Coronary artery (tissue), 2 donors: Measurements from ENCODE around the gene MAOB.

Experiments
- DNase-seq: peaks from one replicate; pipeline ENCODE4 v3.0.0-alpha.2; 2017; ENCODE audit warnings: low spot score
- H3K27ac ChIP-seq, 2 donors: fragments of 200-600 bp; sonication (generic); one replicate each; pipeline ENCODE4 v1.5.1; 2016 to 2019
- H3K4me3 ChIP-seq: fragments of 200-600 bp; sonication (generic); 2 replicates; pipeline ENCODE4 v1.5.1; 2016; ENCODE audit warnings: mild to moderate bottlenecking, moderate library complexity
- CTCF ChIP-seq: fragments of 200-600 bp; sonication (generic); IDR thresholded peaks from one replicate; pipeline ENCODE4 v1.5.1; 2019; ENCODE audit warnings: antibody characterized with exemption

MAOB gene

GRCh38 chrX:43840265-43840664 is 42.0 kb downstream of the MAOB start:
- no peak for TF ChIP-seq CTCF
- H3K27ac ChIP-seq: no peak overlapping the region
- no peak for DNase-seq

GRCh38 chrX:43836435-43837184 is 45.6 kb downstream of the MAOB start:
- DNase-seq: no peak
- TF ChIP-seq CTCF: peak; percentile 42
- Histone ChIP-seq H3K4me3 (no peak overlapping the region), H3K27ac (no peak overlapping the region)

More at GRCh38 chrX:43840265-43840664, 42.0 kb downstream of the MAOB start:
- no peak overlapping the region for H3K4me3 ChIP-seq

DNA sequence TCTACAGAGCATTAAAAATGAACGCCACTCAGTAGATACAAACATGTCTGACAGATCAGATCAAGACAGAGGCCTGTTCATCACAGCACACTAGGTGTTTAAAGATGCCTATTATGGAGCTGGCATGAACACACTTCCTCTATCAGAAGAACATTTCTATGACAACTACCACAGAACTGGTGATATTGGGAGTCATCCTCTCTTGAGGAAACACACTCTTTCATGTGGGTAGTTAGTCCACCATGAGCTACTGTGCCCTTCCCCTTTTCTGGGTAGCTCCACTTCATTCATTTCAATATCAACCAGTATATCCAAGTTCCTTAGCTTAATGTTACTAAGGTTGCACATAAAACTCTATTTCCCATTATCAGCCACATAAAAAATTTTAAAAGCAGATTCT is 46.7 kb downstream of the MAOB start:
- no peak for TF ChIP-seq CTCF
- no peak overlapping the region for H3K4me3 ChIP-seq
- DNase-seq: no peak
- no peak overlapping the region for H3K27ac ChIP-seq

- no peak overlapping the region for H3K27ac ChIP-seq
- no peak overlapping the region for H3K4me3 ChIP-seq
- no peak for DNase-seq
- TF ChIP-seq CTCF: no peak
Observed at GRCh38 chrX:43827791-43828190, 54.5 kb downstream of the MAOB start.

DNA sequence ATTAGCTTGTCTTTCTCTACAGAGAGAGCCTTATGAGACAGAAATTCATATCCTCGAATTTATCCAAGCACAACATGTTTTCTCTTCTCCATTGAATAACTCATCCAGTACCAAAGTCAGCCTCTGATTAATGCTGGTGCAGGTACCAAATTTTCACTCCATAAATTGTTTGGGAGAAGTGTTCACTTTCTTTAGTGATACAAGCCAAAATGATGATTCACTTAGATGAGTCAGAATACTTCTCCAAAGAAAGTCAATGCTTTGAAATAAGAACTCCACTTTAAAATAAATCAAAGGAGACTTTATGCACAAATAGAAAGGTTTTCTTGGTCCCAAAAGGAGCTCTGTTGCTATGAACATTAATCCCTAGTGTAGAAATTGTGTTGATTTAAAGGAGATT is 60.2 kb downstream of the MAOB start:
- no peak for DNase-seq
- no peak for TF ChIP-seq CTCF
- H3K27ac ChIP-seq: no peak overlapping the region
- no peak overlapping the region for H3K4me3 ChIP-seq

- no peak for TF ChIP-seq CTCF
- H3K4me3 ChIP-seq: no peak overlapping the region
- no peak for DNase-seq
- H3K27ac ChIP-seq: no peak overlapping the region
Observed at GRCh38 chrX:43817444-43817843, 64.8 kb downstream of the MAOB start.

- H3K4me3 ChIP-seq: no peak overlapping the region
- H3K27ac ChIP-seq: peak overlapping the region in 1 of 2 donors; percentile 31
- TF ChIP-seq CTCF: no peak
- no peak for DNase-seq
Observed at GRCh38 chrX:43815209-43815608, 67.0 kb downstream of the MAOB start.
